MCF 10A (cell line): ENCODE data around the gene RRM1. TPM values are rescaled to one million over a fixed set of nuclear protein-coding genes. Genes with fewer than 3 reads are reported as not detected.

Source experiments
- BruUV-seq: library from RNA; stranded (reverse); fragments of 400-500 nt; replicated peaks from 2 replicates; lab custom pipeline; 2021; lab: Mats Ljungman, UMichigan
- CTCF ChIA-PET: fragments of 300-600 bp; sonication (Branson Sonifier 250); formaldehyde crosslinking; extraction: SDS; loops from one replicate; lab custom pipeline; 2021; ENCODE audit warnings: antibody characterized with exemption, inconsistent platforms; lab: Yijun Ruan, JAX
- POLR2A ChIA-PET: fragments of 300-600, 350-650 bp; sonication (Branson Sonifier 250); formaldehyde crosslinking; extraction: SDS; loops from one replicate; lab custom pipeline; 2020; ENCODE audit warnings: antibody characterized with exemption, inconsistent platforms; lab: Yijun Ruan, JAX
- DNase-seq: peaks from one replicate; pipeline ENCODE4 v3.0.0-alpha.2; 2018; ENCODE audit not compliant: unreplicated experiment
- H3K27ac Mint-ChIP-seq: one replicate; pipeline ENCODE4 v1.8.0; 2022; ENCODE audit warnings: mild to moderate bottlenecking, low read depth, mixed read lengths; ENCODE audit not compliant: unreplicated experiment
- H3K27me3 Mint-ChIP-seq: one replicate; pipeline ENCODE4 v1.8.0; 2022; ENCODE audit warnings: mixed read lengths; ENCODE audit not compliant: insufficient read depth, unreplicated experiment
- H3K36me3 Mint-ChIP-seq: one replicate; pipeline ENCODE4 v1.8.0; 2022; ENCODE audit warnings: mild to moderate bottlenecking, moderate library complexity, mixed read lengths; ENCODE audit not compliant: insufficient read depth, unreplicated experiment
- H3K4me1 Mint-ChIP-seq: one replicate; pipeline ENCODE4 v1.8.0; 2022; ENCODE audit warnings: mixed read lengths; ENCODE audit not compliant: insufficient read depth, unreplicated experiment
- H3K4me3 Mint-ChIP-seq: one replicate; pipeline ENCODE4 v1.8.0; 2022; ENCODE audit warnings: mild to moderate bottlenecking, moderate library complexity, mixed read lengths; ENCODE audit not compliant: unreplicated experiment
- H3K9me3 Mint-ChIP-seq: one replicate; pipeline ENCODE4 v1.8.0; 2022; ENCODE audit warnings: mixed read lengths; ENCODE audit not compliant: unreplicated experiment
- intact Hi-C: fragments of 100-400 bp; cut with micrococcal nuclease; formaldehyde crosslinking; loops from 2 replicates; pipeline ENCODE4 v1.14.1; 2022
- total RNA-seq: library from RNA; stranded (reverse); gene quantifications from 2 replicates; pipeline ENCODE4 v1.2.3, GENCODE V29; 2022
- TF ChIP-seq, protein P1 (sequence below): fragments of 200-600 bp; IDR thresholded peaks from one replicate; pipeline ENCODE4 v1.8.0; 2022; ENCODE audit warnings: antibody characterized with exemption, mild to moderate bottlenecking; ENCODE audit not compliant: unreplicated experiment

RRM1 gene
- total RNA-seq, 1 experiment from 2014 or later, result 86.1 TPM

DNA sequence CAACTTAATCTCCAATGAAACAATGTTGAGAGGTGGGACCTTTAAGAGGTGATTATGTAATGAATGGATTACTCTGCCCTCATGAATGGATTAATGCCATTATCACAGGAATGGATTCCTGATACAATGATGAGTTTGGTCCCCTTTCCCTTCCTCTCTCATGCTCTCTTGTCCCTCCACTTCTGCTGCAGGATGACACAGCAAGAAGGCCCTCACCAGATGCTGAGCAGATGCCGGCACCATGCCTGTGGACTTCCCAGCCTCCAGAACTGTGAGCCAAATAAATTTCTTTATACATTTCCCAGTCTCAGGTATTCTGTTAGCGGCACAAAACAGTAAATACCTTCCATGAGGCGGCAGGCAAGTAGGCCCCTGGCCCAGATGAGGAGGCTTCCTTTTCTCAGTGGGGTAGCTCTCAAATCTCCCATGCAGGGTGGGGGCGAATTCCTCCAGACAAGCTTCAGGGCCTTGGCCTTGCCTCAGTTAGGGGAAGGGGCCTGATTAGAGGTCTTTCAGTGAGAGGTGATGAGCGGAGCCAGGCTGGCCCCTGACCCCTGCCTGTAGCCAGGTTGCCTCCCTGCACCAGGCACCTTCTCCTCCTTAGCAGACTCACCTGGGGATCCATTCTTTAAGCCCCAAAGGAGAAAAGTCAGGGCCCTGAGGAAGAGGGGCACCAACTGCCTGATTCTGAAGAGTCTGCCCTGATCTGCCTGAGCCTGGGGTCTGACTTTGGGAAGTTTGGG is 86.0 kb downstream of the RRM1 start:
- no peaks in the 10 kb centered on the region for H3K4me1 Mint-ChIP-seq
- DNase-seq, result no peak
- TF ChIP-seq, protein P1, sequence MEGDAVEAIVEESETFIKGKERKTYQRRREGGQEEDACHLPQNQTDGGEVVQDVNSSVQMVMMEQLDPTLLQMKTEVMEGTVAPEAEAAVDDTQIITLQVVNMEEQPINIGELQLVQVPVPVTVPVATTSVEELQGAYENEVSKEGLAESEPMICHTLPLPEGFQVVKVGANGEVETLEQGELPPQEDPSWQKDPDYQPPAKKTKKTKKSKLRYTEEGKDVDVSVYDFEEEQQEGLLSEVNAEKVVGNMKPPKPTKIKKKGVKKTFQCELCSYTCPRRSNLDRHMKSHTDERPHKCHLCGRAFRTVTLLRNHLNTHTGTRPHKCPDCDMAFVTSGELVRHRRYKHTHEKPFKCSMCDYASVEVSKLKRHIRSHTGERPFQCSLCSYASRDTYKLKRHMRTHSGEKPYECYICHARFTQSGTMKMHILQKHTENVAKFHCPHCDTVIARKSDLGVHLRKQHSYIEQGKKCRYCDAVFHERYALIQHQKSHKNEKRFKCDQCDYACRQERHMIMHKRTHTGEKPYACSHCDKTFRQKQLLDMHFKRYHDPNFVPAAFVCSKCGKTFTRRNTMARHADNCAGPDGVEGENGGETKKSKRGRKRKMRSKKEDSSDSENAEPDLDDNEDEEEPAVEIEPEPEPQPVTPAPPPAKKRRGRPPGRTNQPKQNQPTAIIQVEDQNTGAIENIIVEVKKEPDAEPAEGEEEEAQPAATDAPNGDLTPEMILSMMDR, result no peak
- no peaks in the 10 kb centered on the region for H3K36me3 Mint-ChIP-seq
- BruUV-seq, result no TSS peak
- ChIA-PET CTCF (interaction anchor here (0.6 to 9.4 kb wide), 6 partner anchors 24 to 1449 kb away, joined by 3 to 316 read pairs (median 3); no protein-coding TSS in a partner anchor), POLR2A (no interaction called here)
- intact Hi-C loops, result loop anchor here (10.0 kb wide), 2 partner anchors 644 to 1204 kb away; partner anchors contain the start of genes OR51F2 and OR51M1
- peaks cover 7% of the 10 kb centered on the region for H3K9me3 Mint-ChIP-seq
- H3K4me3 Mint-ChIP-seq, result no peak overlapping the region
- no peaks in the 10 kb centered on the region for H3K27me3 Mint-ChIP-seq
- no peak overlapping the region for H3K27ac Mint-ChIP-seq

DNA sequence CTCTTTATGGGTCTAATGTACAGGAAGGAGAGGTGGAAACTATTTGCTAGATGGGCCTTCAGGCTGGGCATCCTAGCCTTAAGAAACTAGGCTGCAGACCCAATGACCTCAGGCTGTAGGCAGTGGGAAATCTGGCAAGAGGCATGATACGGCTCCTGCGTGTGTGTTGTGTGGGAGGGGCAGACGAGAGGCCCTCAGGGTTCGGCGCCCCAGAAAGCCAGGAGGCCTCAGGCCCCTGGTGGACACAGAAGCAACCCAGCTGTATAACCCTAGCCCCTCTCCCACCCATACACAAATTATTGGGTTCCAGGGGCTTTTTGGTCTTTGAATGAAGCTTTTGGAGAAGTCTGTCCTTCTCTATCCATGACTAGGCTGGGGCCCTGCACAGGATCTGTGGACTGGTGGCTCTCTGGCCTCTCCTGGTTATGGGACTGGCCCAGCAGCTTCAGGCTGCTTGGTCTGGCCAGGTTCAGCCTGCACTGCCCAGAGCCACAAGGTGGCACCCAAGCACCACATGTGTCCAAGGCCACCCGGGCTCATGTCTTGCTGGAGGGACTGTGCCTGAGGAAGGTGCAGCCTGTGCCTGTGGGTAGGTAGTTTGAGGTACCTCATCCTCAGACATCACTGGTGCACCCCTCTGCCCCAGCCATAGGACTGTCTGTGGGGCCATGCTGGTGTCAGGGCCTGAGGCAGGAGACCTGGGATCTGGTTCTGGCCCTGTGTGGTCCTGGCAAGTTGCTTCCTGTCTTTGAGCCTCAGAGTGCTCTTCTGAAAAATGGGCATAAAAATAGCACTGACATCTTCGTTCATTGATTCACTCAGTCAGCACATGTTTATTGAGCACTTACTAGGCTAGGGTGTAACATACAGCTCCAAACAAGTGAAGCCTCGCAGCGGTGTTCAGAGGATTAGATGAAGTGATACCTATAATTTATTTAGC is 87.5 kb downstream of the RRM1 start:
- H3K36me3 Mint-ChIP-seq, result no peaks in the 10 kb centered on the region
- CTCF ChIA-PET, result interaction anchor here (0.5 to 9.4 kb wide), 25 partner anchors 10 to 1107 kb away, joined by 3 to 316 read pairs (median 3); partner anchors contain the start of genes OR52M1 and TRIM21
- POLR2A ChIA-PET, result interaction anchor here (0.6 kb wide), 1 partner anchor 26 kb away, joined by 3 read pairs; no protein-coding TSS in a partner anchor
- no peaks in the 10 kb centered on the region for H3K4me1 Mint-ChIP-seq
- TF ChIP-seq, protein P1, result peak; percentile 88
- no TSS peak for BruUV-seq
- H3K27me3 Mint-ChIP-seq, result no peaks in the 10 kb centered on the region
- H3K9me3 Mint-ChIP-seq, result no peaks in the 10 kb centered on the region
- intact Hi-C loops, result loop anchor here (1.0 to 10.0 kb wide), 3 partner anchors 369 to 1203 kb away; partner anchors contain the start of genes OR51F2 and OR51M1
- DNase-seq, result peak; percentile 71
- H3K4me3 Mint-ChIP-seq, result no peak overlapping the region
- H3K27ac Mint-ChIP-seq, result no peak overlapping the region

DNA sequence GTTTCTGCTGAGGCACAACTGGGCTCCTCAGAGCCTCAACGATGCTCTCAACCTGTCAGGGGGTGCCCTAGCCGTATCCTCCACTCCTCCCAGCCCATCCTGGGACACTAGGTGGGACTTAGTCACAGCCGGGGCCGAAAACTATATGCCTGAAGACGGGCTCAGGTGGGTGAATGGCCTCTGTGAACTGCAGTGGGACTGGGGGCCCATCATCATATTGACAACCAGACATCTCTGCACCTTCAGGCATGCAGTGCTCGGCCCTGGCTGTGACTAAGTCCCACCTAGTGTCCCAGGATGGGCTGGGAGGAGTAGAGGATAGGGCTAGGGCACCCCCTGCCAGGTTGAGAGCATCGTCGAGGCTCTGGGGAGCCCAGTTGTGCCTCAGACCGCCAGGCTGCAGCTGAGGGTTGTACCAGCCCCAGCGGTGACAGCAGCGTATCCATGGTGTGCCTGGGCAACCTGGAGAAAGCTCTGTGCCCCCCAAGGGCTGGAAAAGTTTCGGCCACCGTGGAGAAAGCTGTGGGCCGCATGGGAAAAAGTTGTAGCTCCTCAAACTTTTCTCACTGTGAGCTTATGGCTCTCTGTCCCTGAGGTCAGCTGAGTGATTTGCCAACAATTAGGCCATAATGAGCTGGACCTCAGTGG is 88.9 kb downstream of the RRM1 start:
- intact Hi-C loops, result loop anchor here (10.0 kb wide), 2 partner anchors 641 to 1201 kb away; partner anchors contain the start of genes OR51F2 and OR51M1
- Mint-ChIP-seq H3K4me1 (no peaks in the 10 kb centered on the region), H3K4me3 (no peak overlapping the region), H3K27me3 (no peaks in the 10 kb centered on the region), H3K36me3 (no peaks in the 10 kb centered on the region), H3K9me3 (no peaks in the 10 kb centered on the region), H3K27ac (no peak overlapping the region)
- no TSS peak for BruUV-seq
- TF ChIP-seq, protein P1, result no peak
- DNase-seq, result no peak
- POLR2A ChIA-PET, result interaction anchor here (0.7 kb wide), 1 partner anchor 13 kb away, joined by 3 read pairs; no protein-coding TSS in a partner anchor
- CTCF ChIA-PET, result interaction anchor here (1.0 to 9.4 kb wide), 12 partner anchors 15 to 369 kb away, joined by 3 to 316 read pairs (median 4); partner anchors contain the start of genes OR52M1, STIM1 and TRIM21
